Stomach (tissue), 4 donors: ENCODE results near the gene TPPP.

Experiments used
- CTCF ChIP-seq, 7 experiments: fragments of 450-650 bp in 4 of 7; fragments of 200-600 bp in 3 of 7; sonication (generic) in 3 of 7; IDR thresholded peaks; one replicate each; pipeline ENCODE4 v1.5.1; 2016 to 2019; ENCODE audit warnings: antibody characterized with exemption in 7 of 7, control low read depth in 2 of 7, mild to moderate bottlenecking in 1 of 7
- EP300 ChIP-seq: sonication (generic); formaldehyde crosslinking; IDR thresholded peaks from one replicate; pipeline ENCODE4 v1.6.1; 2017; ENCODE audit warnings: antibody characterized with exemption
- POLR2A ChIP-seq, 4 donors: fragments of 450-650 bp; IDR thresholded peaks; one replicate each; pipeline ENCODE4 v1.6.1; 2016; ENCODE audit warnings: antibody characterized with exemption in 4 of 4, control low read depth in 2 of 4, mild to moderate bottlenecking in 1 of 4, moderate library complexity in 1 of 4

GRCh38 chr5:639584-640213 lies 53.5 kb downstream of the TPPP start:
- TF ChIP-seq CTCF (IDR thresholded peaks at IDR 0.05), result no peak
- no peak for TF ChIP-seq POLR2A (IDR thresholded peaks at IDR 0.05)
- no peak for TF ChIP-seq EP300
